GM21515 (cell line): ENCODE data around the gene PKDCC.

Experiments used
- ATAC-seq: cut with Tn5 transposase; IDR thresholded peaks from one replicate; pipeline ENCODE4 v1.9.1; 2021; ENCODE audit not compliant: unreplicated experiment

Gene PKDCC

GRCh38 chr2:42104621-42105020 lies 56.8 kb downstream of the PKDCC start:
- no peak for ATAC-seq

GRCh38 chr2:42105330-42106256 lies 57.8 kb downstream of the PKDCC start:
- peak; percentile 46 for ATAC-seq

- no peak for ATAC-seq
Observed at GRCh38 chr2:42106257-42106816, 58.5 kb downstream of the PKDCC start.

- no peak for ATAC-seq
Observed at GRCh38 chr2:42107249-42108042, 59.6 kb downstream of the PKDCC start.
